RPMI7951 (cell line): ENCODE measurements around the gene TMEM204. TPM values are rescaled to one million over a fixed set of nuclear protein-coding genes. Genes with fewer than 3 reads are reported as not detected.
"Not testable (repeated sequence)": the region's sequence is repeated elsewhere in the genome, so short reads cannot be mapped to it uniquely, and the experiment has no call there.

Experiments used
- DNase-seq: peaks from one replicate; pipeline ENCODE4 v3.0.0-alpha.2; 2012; ENCODE audit warnings: low read depth
- total RNA-seq: library from RNA; depleted of rRNA; stranded (reverse); fragments of >200 nt; shearing (Covaris generic); gene quantifications from 2 replicates; pipeline ENCODE4 v1.2.3, GENCODE V29; 2014; rRNA removed

The TMEM204 gene
- total RNA-seq, 1 experiment from 2014 or later, result not detected

DNA sequence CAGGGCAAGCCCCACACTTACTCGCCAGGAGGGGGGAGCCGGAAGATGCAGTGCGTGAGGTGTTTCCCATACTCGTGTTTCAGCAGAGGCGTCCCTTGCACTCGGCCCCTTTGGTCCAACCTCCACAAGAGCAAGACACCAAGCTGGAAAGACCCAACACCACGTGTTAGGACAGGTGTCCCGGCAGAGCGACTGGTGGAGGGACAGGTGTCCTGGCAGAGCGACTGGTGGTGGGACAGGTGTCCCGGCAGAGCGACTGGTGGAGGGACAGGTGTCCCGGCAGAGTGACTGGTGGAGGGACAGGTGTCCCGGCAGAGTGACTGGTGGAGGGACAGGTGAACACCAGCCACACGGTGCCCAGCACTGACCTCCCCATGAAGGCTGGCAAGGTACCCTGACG lies 59.0 kb downstream of the TMEM204 start:
- DNase-seq, result no peak

DNA sequence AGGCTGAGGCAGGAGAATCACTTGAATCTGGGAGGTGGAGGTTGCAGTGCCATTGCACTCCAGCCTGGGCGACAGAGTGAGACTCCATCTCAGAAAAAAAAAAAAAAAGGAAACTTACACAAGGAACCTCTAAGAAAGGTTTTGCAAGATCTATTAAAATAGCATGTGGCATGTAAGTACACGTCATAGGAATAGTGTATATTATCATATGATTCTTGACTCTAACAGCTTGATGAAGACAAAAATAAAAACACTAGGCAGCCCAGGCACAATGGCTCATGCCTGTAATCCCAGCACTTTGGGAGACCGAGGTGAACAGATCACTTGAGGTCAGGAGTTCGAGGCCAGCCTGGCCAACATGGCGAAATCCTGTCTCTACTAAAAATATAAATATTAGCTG lies 62.0 kb downstream of the TMEM204 start:
- DNase-seq, result not testable (repeated sequence)

DNA sequence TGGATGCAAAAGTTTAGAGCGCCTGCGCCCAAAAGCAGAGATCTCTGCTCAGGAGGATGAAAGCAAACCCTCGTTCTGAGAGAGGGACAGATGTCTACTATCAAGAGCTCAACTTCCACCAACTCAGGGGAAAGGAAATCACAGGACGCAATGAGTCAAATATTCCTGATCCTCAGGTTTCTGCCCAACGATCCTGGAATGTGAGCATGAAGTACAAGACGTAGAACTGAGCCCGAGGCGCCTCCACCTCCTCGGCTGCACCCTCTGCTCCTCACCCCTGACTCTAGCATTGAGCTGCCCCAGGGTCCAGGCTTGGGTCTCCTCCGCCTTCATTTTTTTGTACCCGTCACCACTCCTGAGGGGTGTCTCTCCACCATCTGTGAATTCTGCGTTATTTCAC lies 63.0 kb downstream of the TMEM204 start:
- DNase-seq, result no peak

GRCh38 chr16:1597154-1597553 lies 63.7 kb downstream of the TMEM204 start:
- DNase-seq, result no peak

- DNase-seq, result no peak
These were observed 67.6 kb downstream of the TMEM204 start for GRCh38 chr16:1601031-1601430.

DNA sequence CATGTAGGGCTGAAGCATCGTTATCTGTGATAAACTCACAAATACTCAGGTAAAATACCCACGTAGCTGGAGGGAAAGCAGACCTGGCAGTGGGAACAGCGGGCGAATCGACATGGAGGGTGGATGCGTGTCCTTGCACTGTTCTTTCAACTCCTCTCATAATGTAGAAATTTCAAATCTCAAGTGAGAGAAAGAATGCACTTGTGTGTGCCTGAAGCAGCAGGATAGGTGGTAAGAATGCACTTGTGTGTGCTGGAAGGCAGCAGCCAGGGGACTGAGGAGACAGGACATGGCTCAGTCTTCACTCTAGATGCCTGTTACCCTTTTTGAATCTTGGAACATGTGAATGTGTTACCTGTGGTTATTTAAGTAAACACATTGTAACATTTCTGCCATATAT lies 68.0 kb downstream of the TMEM204 start:
- DNase-seq, result no peak

DNA sequence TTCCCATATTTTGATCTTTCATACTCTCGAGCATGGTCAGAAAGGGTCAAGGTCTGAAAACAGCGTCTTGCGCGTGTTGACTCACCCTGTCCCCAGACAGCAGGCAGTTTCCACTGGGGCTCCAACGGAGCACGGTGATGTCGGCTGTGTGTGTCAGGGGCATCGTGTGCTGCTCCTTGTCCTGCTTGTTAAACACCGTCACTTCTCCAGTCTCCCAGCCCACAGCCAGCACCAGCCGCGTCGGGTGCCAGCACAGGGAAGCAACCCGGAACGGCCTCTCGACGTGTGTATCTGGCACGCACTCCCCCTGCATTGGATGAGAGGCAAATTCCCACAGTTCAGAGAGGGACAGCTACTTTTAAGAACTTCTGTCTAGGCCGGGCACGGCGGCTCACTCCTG lies 68.8 kb downstream of the TMEM204 start:
- no peak for DNase-seq

Other genes starting within 250 kb of the TMEM204 start
- gene UBE2I, start 224.0 kb upstream of the TMEM204 start, total RNA-seq, result 50.4 and 53.6 TPM in 2 replicates
- gene BAIAP3, start 200.0 kb upstream of the TMEM204 start, total RNA-seq, result 1.2 and 2.4 TPM in 2 replicates
- 50.0 and 65.5 TPM in 2 replicates for gene TSR3, start 181.8 kb upstream of the TMEM204 start, total RNA-seq
- gene GNPTG, start 181.7 kb upstream of the TMEM204 start, total RNA-seq, result 27.8 and 42.1 TPM in 2 replicates
- 4.8 and 8.8 TPM in 2 replicates for gene UNKL, start 119.0 kb upstream of the TMEM204 start, total RNA-seq
- 25.1 and 30.1 TPM in 2 replicates for gene UQCC4, start 112.9 kb upstream of the TMEM204 start, total RNA-seq
- not detected in 2 replicates for gene PERCC1, start 102.6 kb upstream of the TMEM204 start, total RNA-seq
- not detected in 2 replicates for gene CCDC154, start 89.1 kb upstream of the TMEM204 start, total RNA-seq
- gene CLCN7, start 58.6 kb upstream of the TMEM204 start, total RNA-seq, result 33.3 and 38.6 TPM in 2 replicates
- not detected in 2 replicates for gene PTX4, start 44.7 kb upstream of the TMEM204 start, total RNA-seq
- gene TELO2, start 40.3 kb upstream of the TMEM204 start, total RNA-seq, result 9.0 and 12.8 TPM in 2 replicates
- 4.9 and 9.4 TPM in 2 replicates for gene IFT140, start 78.4 kb downstream of the TMEM204 start, total RNA-seq
- gene CRAMP1, start 78.7 kb downstream of the TMEM204 start, total RNA-seq, result 3.2 and 4.7 TPM in 2 replicates
- 140 and 148 TPM in 2 replicates for gene JPT2, start 144.6 kb downstream of the TMEM204 start, total RNA-seq
- 6.7 and 16.3 TPM in 2 replicates for gene MAPK8IP3, start 172.5 kb downstream of the TMEM204 start, total RNA-seq
- gene NME3, start 237.9 kb downstream of the TMEM204 start, total RNA-seq, result 50.2 and 65.5 TPM in 2 replicates
- gene EME2, start 239.1 kb downstream of the TMEM204 start, total RNA-seq, result 1.1 and 1.6 TPM in 2 replicates
- 82.5 and 136 TPM in 2 replicates for gene MRPS34, start 239.5 kb downstream of the TMEM204 start, total RNA-seq
- gene SPSB3, start 248.9 kb downstream of the TMEM204 start, total RNA-seq, result 15.6 and 22.7 TPM in 2 replicates
- gene NUBP2, start 249.3 kb downstream of the TMEM204 start, total RNA-seq, result 50.1 and 71.5 TPM in 2 replicates